Right atrium auricular region (tissue), 2 donors: Measurements from ENCODE around the gene CENPVL1. TPM values are rescaled to one million over a fixed set of nuclear protein-coding genes. Genes with fewer than 3 reads are reported as not detected.
A peak's percentile ranks its signal among the peaks of the same experiment; 100 is the strongest.
"Not testable (repeated sequence)": the region's sequence is repeated elsewhere in the genome, so short reads cannot be mapped to it uniquely, and the experiment has no call there.

Experiments used
- DNase-seq: peaks from one replicate; pipeline ENCODE4 v3.0.0-alpha.2; 2019; ENCODE audit warnings: low spot score
- H3K27ac ChIP-seq, 2 donors: fragments of 200-600 bp; sonication (generic); 1 replicate in 1 of 2; 2 replicates in 1 of 2; pipeline ENCODE4 v1.5.1; 2016 to 2019
- H3K27me3 ChIP-seq, 2 donors: fragments of 200-600 bp; sonication (generic); one replicate each; pipeline versions ENCODE4 v1.5.1 to v1.6.0; 2017 to 2019
- H3K36me3 ChIP-seq: fragments of 200-600 bp; sonication (generic); one replicate; pipeline ENCODE4 v1.5.1; 2016
- H3K4me1 ChIP-seq, 2 donors: fragments of 200-600 bp; sonication (generic); one replicate each; pipeline versions ENCODE4 v1.5.1 to v1.6.0; 2017 to 2019
- H3K4me3 ChIP-seq, 2 donors: fragments of 200-600 bp; sonication (generic); 1 replicate in 1 of 2; 2 replicates in 1 of 2; pipeline ENCODE4 v1.5.1; 2017 to 2019; ENCODE audit warnings: mild to moderate bottlenecking in 1 of 2, moderate library complexity in 1 of 2
- H3K9me3 ChIP-seq, 2 donors: fragments of 200-600 bp; sonication (generic); one replicate each; pipeline ENCODE4 v1.5.1; 2019
- CTCF ChIP-seq, 2 donors: fragments of 200-600 bp; sonication (generic); IDR thresholded peaks; one replicate each; pipeline ENCODE4 v1.5.1; 2019; ENCODE audit warnings: antibody characterized with exemption in 2 of 2
- total RNA-seq, 2 donors: library from RNA; depleted of rRNA; stranded (reverse); fragments of >200 nt; gene quantifications; one replicate each; pipeline ENCODE4 v1.1.0, GENCODE V29; 2016

Gene CENPVL1
- total RNA-seq: not detected

GRCh38 chrX:51710277-51711164 is at the start of gene CENPVL1:
Gene CENPVL1, plus strand, starts transcription at chrX:51710512. Its CDS starts 0 bp downstream, at chrX:51710512.
- H3K4me1 ChIP-seq, H3K27ac ChIP-seq, DNase-seq: not testable (repeated sequence)

GRCh38 chrX:51665981-51666380 is 44.3 kb upstream of the CENPVL1 start:
- H3K9me3 ChIP-seq: no peaks in the 10 kb centered on the region

More at GRCh38 chrX:51710277-51711164, at the start of gene CENPVL1:
- H3K36me3 ChIP-seq, H3K27me3 ChIP-seq, H3K9me3 ChIP-seq, H3K4me3 ChIP-seq: not testable (repeated sequence)

DNA sequence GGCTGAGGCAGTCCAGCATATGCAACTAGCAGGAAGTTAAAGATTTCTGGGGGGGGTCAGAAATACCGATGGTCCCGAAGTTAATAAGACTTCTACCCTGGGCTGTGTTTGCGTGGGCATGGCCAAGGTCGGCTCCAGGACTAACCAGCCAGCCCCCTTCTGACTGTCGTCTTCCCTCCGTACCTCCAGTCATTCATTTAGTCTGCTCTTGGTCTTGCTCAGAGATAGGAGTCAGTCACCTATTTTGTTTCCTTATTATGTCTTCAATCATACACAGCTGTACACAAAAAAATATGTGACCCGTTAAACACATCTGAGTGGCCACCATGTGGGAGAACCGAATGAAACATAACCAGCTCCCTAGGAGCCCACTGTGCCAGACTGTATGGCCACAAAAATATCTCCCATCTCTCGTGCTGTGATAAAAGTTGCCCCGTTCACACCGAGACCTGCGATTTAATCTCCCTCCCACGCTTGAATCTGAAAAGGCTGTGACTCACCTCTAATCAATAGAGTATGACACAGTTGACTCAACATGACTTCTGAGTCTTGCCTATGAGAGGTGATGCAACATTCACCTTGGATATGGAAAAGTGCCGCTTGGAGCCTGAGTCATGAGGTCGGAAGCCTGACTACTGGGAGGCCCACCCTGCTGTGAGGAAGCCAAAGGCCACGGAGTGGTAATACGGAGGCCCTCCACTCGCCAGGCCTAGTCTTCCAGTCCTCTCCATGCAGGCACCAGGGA is 30.5 kb upstream of the CENPVL1 start:
- not testable (repeated sequence) for H3K27me3 ChIP-seq, H3K27ac ChIP-seq, DNase-seq, H3K4me1 ChIP-seq, H3K9me3 ChIP-seq, H3K4me3 ChIP-seq, H3K36me3 ChIP-seq

More at GRCh38 chrX:51665981-51666380, 44.3 kb upstream of the CENPVL1 start:
- TF ChIP-seq CTCF (IDR thresholded peaks at IDR 0.05): no peak
- Histone ChIP-seq H3K27me3 (no peaks in the 10 kb centered on the region), H3K4me1 (no peaks in the 10 kb centered on the region), H3K27ac (no peak overlapping the region), H3K36me3 (no peaks in the 10 kb centered on the region), H3K4me3 (no peak overlapping the region)
- no peak for DNase-seq

DNA sequence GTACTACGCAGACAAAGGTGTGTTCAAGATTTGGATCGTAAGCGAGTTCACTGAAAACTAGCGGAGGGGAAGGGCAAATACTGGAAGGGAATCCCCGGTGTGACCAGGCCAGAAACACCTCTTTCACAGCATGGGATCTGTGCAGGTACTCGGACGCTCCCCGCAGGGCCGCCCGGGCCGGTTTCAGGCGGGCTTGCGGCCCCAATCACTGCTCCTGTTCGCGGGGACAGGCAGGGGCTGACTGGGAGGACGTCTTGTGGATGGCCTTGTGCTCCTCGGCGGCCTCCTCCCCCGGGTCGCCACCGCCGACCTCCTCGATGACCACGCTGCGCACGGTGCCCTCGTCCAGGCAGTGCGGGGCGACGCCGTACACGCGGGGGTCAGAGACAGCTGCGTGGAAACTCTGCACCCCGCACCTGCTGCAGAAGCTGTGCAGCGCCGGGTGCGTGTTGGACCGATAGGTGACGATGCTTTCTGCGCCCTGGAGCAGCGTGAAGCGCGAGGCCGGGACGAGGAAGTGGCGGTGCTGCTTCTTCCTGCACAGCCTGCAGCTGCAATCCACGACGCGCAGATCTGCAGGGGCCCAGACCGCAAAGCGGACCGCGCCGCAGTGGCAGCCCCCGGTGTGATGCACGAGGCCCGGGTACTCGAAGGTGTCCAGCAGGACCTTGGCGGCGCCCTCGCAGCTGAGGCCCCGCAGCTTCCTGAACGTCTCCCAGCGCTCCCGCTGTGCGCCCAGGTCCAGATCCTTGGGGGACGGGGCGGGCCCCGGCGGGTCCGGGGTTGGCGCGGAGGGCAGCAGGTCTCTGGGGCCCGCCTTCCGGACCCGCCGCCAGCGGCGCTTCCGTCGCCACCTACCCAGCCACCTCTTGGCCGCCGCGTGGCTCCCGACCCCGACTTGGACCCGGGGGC is 28.2 kb upstream of the CENPVL1 start:
- not testable (repeated sequence) for DNase-seq, H3K36me3 ChIP-seq, H3K4me3 ChIP-seq, H3K9me3 ChIP-seq, H3K27me3 ChIP-seq, H3K4me1 ChIP-seq, H3K27ac ChIP-seq

DNA sequence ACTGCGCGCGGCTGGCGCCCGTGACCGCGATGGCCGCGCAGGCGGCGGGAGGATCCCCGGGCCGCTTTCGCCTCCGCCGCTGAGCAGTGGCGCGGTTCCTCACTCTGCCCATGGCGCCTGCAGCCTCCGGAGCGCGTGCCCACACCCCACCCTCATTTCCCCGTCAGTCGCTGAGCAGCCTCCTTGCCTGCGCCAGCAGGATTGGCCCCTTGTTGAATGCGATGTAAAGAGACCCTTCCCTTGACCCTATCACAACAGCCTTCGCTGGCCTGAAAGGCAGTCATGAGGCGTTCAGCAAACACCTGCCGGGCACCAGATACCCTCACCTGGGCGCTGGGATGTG is 27.6 kb upstream of the CENPVL1 start, which contains the start of gene CENPVL2:
Gene CENPVL2 (minus strand): TSS at position 112 of the 343 bp plus-strand sequence. CDS start 0 bp downstream, at position 112.
- not testable (repeated sequence) for DNase-seq, H3K4me1 ChIP-seq, H3K27ac ChIP-seq, H3K36me3 ChIP-seq, H3K4me3 ChIP-seq, H3K9me3 ChIP-seq, H3K27me3 ChIP-seq

- H3K27me3 ChIP-seq: no peaks in the 10 kb centered on the region
- no peaks in the 10 kb centered on the region for H3K36me3 ChIP-seq
- peak; percentile 52 for DNase-seq
- no peak overlapping the region for H3K27ac ChIP-seq
- no peaks in the 10 kb centered on the region for H3K4me1 ChIP-seq
- H3K4me3 ChIP-seq: no peak overlapping the region
- no peak for TF ChIP-seq CTCF (IDR thresholded peaks at IDR 0.05)
- H3K9me3 ChIP-seq: no peaks in the 10 kb centered on the region
Measured at GRCh38 chrX:51694254-51694653, 16.1 kb upstream of the CENPVL1 start.

GRCh38 chrX:51697397-51697796 is 12.9 kb upstream of the CENPVL1 start:
- Histone ChIP-seq H3K4me3 (no peak overlapping the region), H3K36me3 (no peaks in the 10 kb centered on the region), H3K4me1 (no peaks in the 10 kb centered on the region), H3K27ac (no peak overlapping the region), H3K9me3 (no peaks in the 10 kb centered on the region), H3K27me3 (no peaks in the 10 kb centered on the region)
- DNase-seq: no peak
- TF ChIP-seq CTCF (IDR thresholded peaks at IDR 0.05): no peak

GRCh38 chrX:51712943-51713647 is 2.8 kb downstream of the CENPVL1 start:
- H3K27me3 ChIP-seq, H3K36me3 ChIP-seq, DNase-seq, H3K4me3 ChIP-seq, H3K9me3 ChIP-seq, H3K27ac ChIP-seq, H3K4me1 ChIP-seq: not testable (repeated sequence)
